ENCODE data around the gene TENM3. TPM values are rescaled to one million over a fixed set of nuclear protein-coding genes. Genes with fewer than 3 reads are reported as not detected.

The TENM3 gene
- total and polyA plus RNA-seq, 10 of the 15 experiments (the other 5 are each of a cell fraction or from before 2014, with no cell fraction given) = 0.01 to 1.7 (median 0.08) TPM; not detected in 2

- no peak overlapping the region for H3K4me3 ChIP-seq
- no peaks in the 10 kb centered on the region for H3K36me3 ChIP-seq (ENCODE audit: control insufficient read depth in 2 of 2, insufficient read depth in 2 of 2, low read length in 1 of 2)
- no peaks in the 10 kb centered on the region for H3K79me2 ChIP-seq (ENCODE audit: control insufficient read depth, insufficient read depth, low read length)
- 42% methylated on average over 7 of the region's 7 CpGs for WGBS (ENCODE audit: insufficient coverage, insufficient replicate concordance, low lambda C conversion rate, missing lambda C conversion rate)
- no peak for DNase-seq (ENCODE audit: low read depth, low spot score)
- no peaks in the 10 kb centered on the region for H4K20me1 ChIP-seq (ENCODE audit: control insufficient read depth, insufficient read depth)
- intact Hi-C loops (cut with micrococcal nuclease; ENCODE audit: unreplicated experiment) = no loop called here
- in situ Hi-C loops (cut with MboI) = no loop called here
- no peak overlapping the region for H3K4me2 ChIP-seq (ENCODE audit: control insufficient read depth, insufficient read depth)
- no peak overlapping the region for H3K27ac ChIP-seq (ENCODE audit: control insufficient read depth, insufficient read depth)
- no TSS peak for BruUV-seq (replicated peaks)
- FAIRE-seq = no peak
- no peaks in the 10 kb centered on the region for H3K4me1 ChIP-seq (ENCODE audit: control insufficient read depth, insufficient read depth, low read length)
- no peak for ATAC-seq
- H3K9me3 ChIP-seq (replicated peaks; ENCODE audit: control insufficient read depth, insufficient read depth, low read length) = no peaks in the 10 kb centered on the region
- ChIA-PET CTCF (interaction anchor here (0.6 kb wide), 1 partner anchor 754 kb away, joined by 4 read pairs; no protein-coding TSS in a partner anchor), RAD21 (ENCODE audit: unreplicated experiment) (no interaction called here), POLR2A (no interaction called here), SMC1A (ENCODE audit: uncharacterized antibody, unreplicated experiment) (no interaction called here)
- H3K9ac ChIP-seq (ENCODE audit: control insufficient read depth, insufficient read depth, low read length) = no peak overlapping the region
- no peaks in the 10 kb centered on the region for H3K27me3 ChIP-seq (replicated peaks in 1 of 2; ENCODE audit: control insufficient read depth in 2 of 2, insufficient read depth in 2 of 2, low read length in 1 of 2)
- TF ChIP-seq BCL3 (IDR thresholded peaks at IDR 0.05; ENCODE audit: borderline replicate concordance, insufficient read depth, low read depth, low read length, poor library complexity, severe bottlenecking) = no peak
- no peak for TF ChIP-seq CUX1 (IDR thresholded peaks at IDR 0.05; ENCODE audit: insufficient replicate concordance, low read depth, low read length)
- TF ChIP-seq BMI1 (IDR thresholded peaks at IDR 0.05; ENCODE audit: borderline replicate concordance) = no peak
- no peak overlapping the region for H2AFZ ChIP-seq (ENCODE audit: control insufficient read depth, low read depth, low read length)
These were observed 37.4 kb downstream of the TENM3 start for GRCh38 chr4:182280436-182281111.

All from GM12878 (cell line).